ENCODE data around the gene WIPF2. TPM values are rescaled to one million over a fixed set of nuclear protein-coding genes. Genes with fewer than 3 reads are reported as not detected.
A peak's percentile ranks its signal among the peaks of the same experiment; 100 is the strongest.

Gene WIPF2
- total and polyA plus RNA-seq, 2 experiments from 2014 or later: 9.2 TPM

DNA sequence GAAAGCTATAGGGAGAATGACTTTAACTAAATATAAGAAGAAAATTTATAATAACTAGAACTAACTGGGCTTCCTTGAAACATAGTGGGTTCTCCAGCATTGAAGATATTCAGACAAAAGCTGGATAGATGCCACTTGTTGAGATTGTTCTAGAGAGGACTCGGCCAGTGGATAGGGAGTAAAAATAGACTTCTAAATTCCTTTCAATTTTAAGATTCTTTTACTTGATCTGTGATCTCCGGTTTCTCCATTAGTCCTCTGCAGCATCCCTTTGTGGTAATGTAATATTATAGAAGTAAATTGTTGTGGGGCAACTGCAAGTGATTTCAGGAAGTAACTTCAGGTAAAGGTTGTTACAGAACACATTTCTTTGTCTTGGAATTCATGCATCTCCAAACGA lies 79.6 kb downstream of the WIPF2 start:
- H3K4me1 Mint-ChIP-seq: peaks cover 40% of the 10 kb centered on the region
- Histone ChIP-seq H3K36me3 (ENCODE audit: insufficient read depth) (peaks cover 68% of the 10 kb centered on the region), H3K79me2 (replicated peaks; ENCODE audit: insufficient read depth) (peaks cover 11% of the 10 kb centered on the region), H3K9me2 (ENCODE audit: insufficient read depth) (no peaks in the 10 kb centered on the region), H3K27me3 (ENCODE audit: insufficient read depth) (no peaks in the 10 kb centered on the region), H3K4me1 (ENCODE audit: insufficient read depth) (peaks cover 24% of the 10 kb centered on the region), H4K20me1 (replicated peaks; ENCODE audit: insufficient read depth) (peaks cover 43% of the 10 kb centered on the region), H3K4me3 (no peak overlapping the region), H2AFZ (no peak overlapping the region), H3K27ac (ENCODE audit: low read depth) (0 out of 2 replicates have a peak overlapping the region, but pooled peaks have one; percentile 48), H3K4me2 (no peak overlapping the region), H3F3A (replicated peaks; ENCODE audit: low read depth) (peaks cover 29% of the 10 kb centered on the region)
- TF ChIP-seq, protein P1, sequence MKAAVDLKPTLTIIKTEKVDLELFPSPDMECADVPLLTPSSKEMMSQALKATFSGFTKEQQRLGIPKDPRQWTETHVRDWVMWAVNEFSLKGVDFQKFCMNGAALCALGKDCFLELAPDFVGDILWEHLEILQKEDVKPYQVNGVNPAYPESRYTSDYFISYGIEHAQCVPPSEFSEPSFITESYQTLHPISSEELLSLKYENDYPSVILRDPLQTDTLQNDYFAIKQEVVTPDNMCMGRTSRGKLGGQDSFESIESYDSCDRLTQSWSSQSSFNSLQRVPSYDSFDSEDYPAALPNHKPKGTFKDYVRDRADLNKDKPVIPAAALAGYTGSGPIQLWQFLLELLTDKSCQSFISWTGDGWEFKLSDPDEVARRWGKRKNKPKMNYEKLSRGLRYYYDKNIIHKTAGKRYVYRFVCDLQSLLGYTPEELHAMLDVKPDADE (IDR thresholded peaks at IDR 0.05): no peak
- TF ChIP-seq, protein P2, sequence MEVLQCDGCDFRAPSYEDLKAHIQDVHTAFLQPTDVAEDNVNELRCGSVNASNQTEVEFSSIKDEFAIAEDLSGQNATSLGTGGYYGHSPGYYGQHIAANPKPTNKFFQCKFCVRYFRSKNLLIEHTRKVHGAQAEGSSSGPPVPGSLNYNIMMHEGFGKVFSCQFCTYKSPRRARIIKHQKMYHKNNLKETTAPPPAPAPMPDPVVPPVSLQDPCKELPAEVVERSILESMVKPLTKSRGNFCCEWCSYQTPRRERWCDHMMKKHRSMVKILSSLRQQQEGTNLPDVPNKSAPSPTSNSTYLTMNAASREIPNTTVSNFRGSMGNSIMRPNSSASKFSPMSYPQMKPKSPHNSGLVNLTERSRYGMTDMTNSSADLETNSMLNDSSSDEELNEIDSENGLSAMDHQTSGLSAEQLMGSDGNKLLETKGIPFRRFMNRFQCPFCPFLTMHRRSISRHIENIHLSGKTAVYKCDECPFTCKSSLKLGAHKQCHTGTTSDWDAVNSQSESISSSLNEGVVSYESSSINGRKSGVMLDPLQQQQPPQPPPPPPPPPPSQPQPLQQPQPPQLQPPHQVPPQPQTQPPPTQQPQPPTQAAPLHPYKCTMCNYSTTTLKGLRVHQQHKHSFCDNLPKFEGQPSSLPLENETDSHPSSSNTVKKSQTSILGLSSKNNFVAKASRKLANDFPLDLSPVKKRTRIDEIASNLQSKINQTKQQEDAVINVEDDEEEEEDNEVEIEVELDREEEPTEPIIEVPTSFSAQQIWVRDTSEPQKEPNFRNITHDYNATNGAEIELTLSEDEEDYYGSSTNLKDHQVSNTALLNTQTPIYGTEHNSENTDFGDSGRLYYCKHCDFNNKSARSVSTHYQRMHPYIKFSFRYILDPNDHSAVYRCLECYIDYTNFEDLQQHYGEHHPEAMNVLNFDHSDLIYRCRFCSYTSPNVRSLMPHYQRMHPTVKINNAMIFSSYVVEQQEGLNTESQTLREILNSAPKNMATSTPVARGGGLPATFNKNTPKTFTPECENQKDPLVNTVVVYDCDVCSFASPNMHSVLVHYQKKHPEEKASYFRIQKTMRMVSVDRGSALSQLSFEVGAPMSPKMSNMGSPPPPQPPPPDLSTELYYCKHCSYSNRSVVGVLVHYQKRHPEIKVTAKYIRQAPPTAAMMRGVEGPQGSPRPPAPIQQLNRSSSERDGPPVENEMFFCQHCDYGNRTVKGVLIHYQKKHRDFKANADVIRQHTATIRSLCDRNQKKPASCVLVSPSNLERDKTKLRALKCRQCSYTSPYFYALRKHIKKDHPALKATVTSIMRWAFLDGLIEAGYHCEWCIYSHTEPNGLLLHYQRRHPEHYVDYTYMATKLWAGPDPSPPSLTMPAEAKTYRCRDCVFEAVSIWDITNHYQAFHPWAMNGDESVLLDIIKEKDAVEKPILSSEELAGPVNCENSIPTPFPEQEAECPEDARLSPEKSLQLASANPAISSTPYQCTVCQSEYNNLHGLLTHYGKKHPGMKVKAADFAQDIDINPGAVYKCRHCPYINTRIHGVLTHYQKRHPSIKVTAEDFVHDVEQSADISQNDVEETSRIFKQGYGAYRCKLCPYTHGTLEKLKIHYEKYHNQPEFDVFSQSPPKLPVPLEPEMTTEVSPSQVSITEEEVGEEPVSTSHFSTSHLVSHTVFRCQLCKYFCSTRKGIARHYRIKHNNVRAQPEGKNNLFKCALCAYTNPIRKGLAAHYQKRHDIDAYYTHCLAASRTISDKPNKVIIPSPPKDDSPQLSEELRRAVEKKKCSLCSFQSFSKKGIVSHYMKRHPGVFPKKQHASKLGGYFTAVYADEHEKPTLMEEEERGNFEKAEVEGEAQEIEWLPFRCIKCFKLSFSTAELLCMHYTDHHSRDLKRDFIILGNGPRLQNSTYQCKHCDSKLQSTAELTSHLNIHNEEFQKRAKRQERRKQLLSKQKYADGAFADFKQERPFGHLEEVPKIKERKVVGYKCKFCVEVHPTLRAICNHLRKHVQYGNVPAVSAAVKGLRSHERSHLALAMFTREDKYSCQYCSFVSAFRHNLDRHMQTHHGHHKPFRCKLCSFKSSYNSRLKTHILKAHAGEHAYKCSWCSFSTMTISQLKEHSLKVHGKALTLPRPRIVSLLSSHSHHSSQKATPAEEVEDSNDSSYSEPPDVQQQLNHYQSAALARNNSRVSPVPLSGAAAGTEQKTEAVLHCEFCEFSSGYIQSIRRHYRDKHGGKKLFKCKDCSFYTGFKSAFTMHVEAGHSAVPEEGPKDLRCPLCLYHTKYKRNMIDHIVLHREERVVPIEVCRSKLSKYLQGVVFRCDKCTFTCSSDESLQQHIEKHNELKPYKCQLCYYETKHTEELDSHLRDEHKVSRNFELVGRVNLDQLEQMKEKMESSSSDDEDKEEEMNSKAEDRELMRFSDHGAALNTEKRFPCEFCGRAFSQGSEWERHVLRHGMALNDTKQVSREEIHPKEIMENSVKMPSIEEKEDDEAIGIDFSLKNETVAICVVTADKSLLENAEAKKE (CRISPR knock-in tag; IDR thresholded peaks at IDR 0.05): no peak
- TF ChIP-seq NANOG (IDR thresholded peaks at IDR 0.05; ENCODE audit: borderline replicate concordance) (no peak), ZNF114 (CRISPR knock-in tag; IDR thresholded peaks at IDR 0.05) (no peak), CREB1 (CRISPR knock-in tag; IDR thresholded peaks at IDR 0.05; ENCODE audit: low read depth) (no peak), STAT1 (IDR thresholded peaks at IDR 0.05; ENCODE audit: unreplicated experiment) (no peak), EZH2phosphoT487 (IDR thresholded peaks at IDR 0.05; ENCODE audit: unreplicated experiment) (no peak), POLR2AphosphoS5 (IDR thresholded peaks at IDR 0.05; ENCODE audit: low read depth) (no peak), JUNB (IDR thresholded peaks at IDR 0.05; ENCODE audit: unreplicated experiment) (no peak), EZH2 (IDR thresholded peaks at IDR 0.05; ENCODE audit: low read depth, unreplicated experiment) (no peak), ZNF331 (CRISPR knock-in tag; IDR thresholded peaks at IDR 0.05; ENCODE audit: low read depth) (no peak)
- TF ChIP-seq, protein P3, sequence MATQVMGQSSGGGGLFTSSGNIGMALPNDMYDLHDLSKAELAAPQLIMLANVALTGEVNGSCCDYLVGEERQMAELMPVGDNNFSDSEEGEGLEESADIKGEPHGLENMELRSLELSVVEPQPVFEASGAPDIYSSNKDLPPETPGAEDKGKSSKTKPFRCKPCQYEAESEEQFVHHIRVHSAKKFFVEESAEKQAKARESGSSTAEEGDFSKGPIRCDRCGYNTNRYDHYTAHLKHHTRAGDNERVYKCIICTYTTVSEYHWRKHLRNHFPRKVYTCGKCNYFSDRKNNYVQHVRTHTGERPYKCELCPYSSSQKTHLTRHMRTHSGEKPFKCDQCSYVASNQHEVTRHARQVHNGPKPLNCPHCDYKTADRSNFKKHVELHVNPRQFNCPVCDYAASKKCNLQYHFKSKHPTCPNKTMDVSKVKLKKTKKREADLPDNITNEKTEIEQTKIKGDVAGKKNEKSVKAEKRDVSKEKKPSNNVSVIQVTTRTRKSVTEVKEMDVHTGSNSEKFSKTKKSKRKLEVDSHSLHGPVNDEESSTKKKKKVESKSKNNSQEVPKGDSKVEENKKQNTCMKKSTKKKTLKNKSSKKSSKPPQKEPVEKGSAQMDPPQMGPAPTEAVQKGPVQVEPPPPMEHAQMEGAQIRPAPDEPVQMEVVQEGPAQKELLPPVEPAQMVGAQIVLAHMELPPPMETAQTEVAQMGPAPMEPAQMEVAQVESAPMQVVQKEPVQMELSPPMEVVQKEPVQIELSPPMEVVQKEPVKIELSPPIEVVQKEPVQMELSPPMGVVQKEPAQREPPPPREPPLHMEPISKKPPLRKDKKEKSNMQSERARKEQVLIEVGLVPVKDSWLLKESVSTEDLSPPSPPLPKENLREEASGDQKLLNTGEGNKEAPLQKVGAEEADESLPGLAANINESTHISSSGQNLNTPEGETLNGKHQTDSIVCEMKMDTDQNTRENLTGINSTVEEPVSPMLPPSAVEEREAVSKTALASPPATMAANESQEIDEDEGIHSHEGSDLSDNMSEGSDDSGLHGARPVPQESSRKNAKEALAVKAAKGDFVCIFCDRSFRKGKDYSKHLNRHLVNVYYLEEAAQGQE (IDR thresholded peaks at IDR 0.05; ENCODE audit: unreplicated experiment): no peak
- TF ChIP-seq, protein P4, sequence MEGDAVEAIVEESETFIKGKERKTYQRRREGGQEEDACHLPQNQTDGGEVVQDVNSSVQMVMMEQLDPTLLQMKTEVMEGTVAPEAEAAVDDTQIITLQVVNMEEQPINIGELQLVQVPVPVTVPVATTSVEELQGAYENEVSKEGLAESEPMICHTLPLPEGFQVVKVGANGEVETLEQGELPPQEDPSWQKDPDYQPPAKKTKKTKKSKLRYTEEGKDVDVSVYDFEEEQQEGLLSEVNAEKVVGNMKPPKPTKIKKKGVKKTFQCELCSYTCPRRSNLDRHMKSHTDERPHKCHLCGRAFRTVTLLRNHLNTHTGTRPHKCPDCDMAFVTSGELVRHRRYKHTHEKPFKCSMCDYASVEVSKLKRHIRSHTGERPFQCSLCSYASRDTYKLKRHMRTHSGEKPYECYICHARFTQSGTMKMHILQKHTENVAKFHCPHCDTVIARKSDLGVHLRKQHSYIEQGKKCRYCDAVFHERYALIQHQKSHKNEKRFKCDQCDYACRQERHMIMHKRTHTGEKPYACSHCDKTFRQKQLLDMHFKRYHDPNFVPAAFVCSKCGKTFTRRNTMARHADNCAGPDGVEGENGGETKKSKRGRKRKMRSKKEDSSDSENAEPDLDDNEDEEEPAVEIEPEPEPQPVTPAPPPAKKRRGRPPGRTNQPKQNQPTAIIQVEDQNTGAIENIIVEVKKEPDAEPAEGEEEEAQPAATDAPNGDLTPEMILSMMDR (conservative IDR thresholded peaks at IDR 0.05; ENCODE audit: low read depth in 2 of 2): no peak
- H3K27me3 Mint-ChIP-seq (ENCODE audit: insufficient read depth, low read depth, poor library complexity): peaks cover 10% of the 10 kb centered on the region
- no peak overlapping the region; the same call in 1 of the 2 replicates for H3K27ac Mint-ChIP-seq
- no peak for DNase-seq (ENCODE audit: low spot score)
- peaks cover 98% of the 10 kb centered on the region for H3K36me3 Mint-ChIP-seq (ENCODE audit: low read depth)
- no peaks in the 10 kb centered on the region for H3K9me3 Mint-ChIP-seq
- no peak overlapping the region; the same call in 2 of the 3 replicates for H3K4me3 Mint-ChIP-seq
- no peak for ATAC-seq
